ENCODE data around the gene MAN2B1.
"Not testable (repeated sequence)": the region's sequence is repeated elsewhere in the genome, so short reads cannot be mapped to it uniquely, and the experiment has no call there.

MAN2B1 gene

DNA sequence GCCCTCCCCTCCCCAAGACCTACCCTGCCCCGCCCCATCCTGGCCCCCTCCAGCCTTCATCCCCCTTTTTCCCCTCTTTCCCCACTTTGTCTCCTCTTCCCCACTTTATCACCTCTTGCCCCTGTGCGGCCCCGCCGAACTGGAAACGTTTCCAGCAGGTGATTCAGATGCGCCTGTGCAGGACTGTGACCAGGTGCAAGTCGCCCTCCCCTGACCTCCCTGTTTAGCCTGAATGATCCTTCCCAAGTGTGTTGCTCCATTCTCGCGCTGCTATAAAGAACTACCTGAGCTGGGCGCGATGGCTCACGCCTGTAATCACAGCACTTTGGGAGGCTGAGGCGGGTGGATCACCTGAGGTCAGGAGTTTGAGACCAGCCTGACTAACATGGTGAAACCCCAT lies 29.9 kb downstream of the MAN2B1 start:
- Histone ChIP-seq H3K4me2 (no peak overlapping the region), H3K27me3 (no peaks in the 10 kb centered on the region), H3K4me3 (no peak overlapping the region), H3K4me1 (peaks cover 5 to 14% (median 10%) of the 10 kb centered on the region in 10 experiments; a peak in 19 of 20 replicates), H3K9me3 (replicated peaks in 1 of 11) (no peaks in the 10 kb centered on the region), H3K9ac (no peak overlapping the region), H4K20me1 (peaks cover 0 to 6% (median 0%) of the 10 kb centered on the region in 11 experiments; a peak in 2 of 22 replicates), H3K27ac (no peak overlapping the region), H3K36me3 (peaks cover 10 to 62% (median 26%) of the 10 kb centered on the region in 11 experiments; a peak in 19 of 22 replicates)
- TF ChIP-seq Cebpa-rat (IDR thresholded peaks at IDR 0.05) = no peak

DNA sequence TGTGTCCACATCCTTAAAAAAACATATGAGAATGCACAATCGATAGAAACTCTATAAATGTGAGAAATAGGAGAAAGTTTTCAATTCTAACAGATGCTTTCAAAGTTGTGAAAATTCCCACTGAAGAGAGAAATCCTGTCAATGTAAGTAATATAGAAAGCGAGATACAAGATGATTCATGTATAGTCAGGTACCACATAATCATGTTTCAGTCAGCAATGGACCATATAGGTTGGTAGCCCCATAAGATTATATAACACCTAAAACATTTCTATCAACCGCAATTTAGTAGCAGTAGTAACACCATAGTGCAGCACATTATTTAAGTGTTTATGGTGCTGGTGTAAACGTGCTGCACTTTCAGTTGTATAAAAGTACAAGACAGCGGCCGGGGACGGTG lies 37.3 kb downstream of the MAN2B1 start:
- Histone ChIP-seq H3K9me3 (replicated peaks in 1 of 11) (peaks cover 49 to 65% (median 59%) of the 10 kb centered on the region in 11 experiments), H3K4me1 (no peaks in the 10 kb centered on the region), H3K36me3 (peaks cover 78 to 100% (median 93%) of the 10 kb centered on the region in 11 experiments)

DNA sequence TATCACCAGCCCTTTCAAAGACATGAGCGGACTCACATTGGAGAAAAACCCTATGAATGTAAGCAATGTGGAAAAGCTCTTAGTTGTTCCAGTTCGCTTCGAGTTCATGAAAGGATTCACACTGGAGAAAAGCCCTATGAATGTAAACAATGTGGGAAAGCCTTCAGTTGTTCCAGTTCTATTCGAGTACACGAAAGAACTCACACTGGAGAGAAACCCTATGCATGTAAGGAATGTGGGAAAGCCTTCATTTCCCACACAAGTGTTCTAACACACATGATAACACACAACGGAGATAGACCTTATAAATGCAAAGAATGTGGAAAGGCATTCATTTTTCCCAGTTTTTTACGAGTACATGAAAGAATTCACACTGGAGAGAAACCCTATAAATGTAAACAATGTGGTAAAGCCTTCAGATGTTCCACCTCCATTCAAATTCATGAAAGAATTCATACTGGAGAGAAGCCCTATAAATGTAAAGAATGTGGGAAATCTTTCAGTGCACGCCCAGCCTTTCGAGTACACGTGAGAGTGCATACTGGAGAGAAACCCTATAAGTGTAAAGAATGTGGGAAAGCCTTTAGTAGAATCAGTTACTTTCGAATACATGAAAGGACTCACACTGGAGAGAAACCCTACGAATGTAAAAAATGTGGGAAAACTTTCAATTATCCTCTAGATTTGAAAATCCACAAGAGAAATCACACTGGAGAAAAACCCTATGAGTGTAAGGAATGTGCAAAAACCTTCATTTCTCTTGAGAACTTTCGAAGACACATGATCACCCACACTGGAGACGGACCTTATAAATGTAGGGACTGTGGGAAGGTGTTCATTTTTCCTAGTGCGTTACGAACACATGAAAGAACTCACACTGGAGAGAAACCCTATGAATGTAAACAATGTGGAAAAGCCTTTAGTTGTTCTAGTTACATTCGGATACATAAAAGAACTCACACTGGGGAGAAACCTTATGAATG lies 38.2 kb downstream of the MAN2B1 start:
- no peak for TF ChIP-seq Cebpa-rat (IDR thresholded peaks at IDR 0.05)
- peaks cover 49 to 65% (median 59%) of the 10 kb centered on the region in 11 experiments for H3K9me3 ChIP-seq (replicated peaks in 1 of 11)
- no peak overlapping the region for H3K4me2 ChIP-seq
- peaks cover 83 to 100% (median 95%) of the 10 kb centered on the region in 11 experiments for H3K36me3 ChIP-seq
- no peak overlapping the region for H3K9ac ChIP-seq
- H3K4me1 ChIP-seq = no peaks in the 10 kb centered on the region
- peak overlapping the region; percentile 1 to 48 (median 23); a peak in 15 of 20 replicates for H3K4me3 ChIP-seq
- H3K27ac ChIP-seq = no peak overlapping the region
- H3K27me3 ChIP-seq = no peaks in the 10 kb centered on the region
- peaks cover 0 to 5% (median 0%) of the 10 kb centered on the region in 11 experiments; a peak in 7 of 22 replicates for H4K20me1 ChIP-seq

More for the DNA sequence above, 37.3 kb downstream of the MAN2B1 start:
- Histone ChIP-seq H3K4me2 (no peak overlapping the region), H3K9ac (no peak overlapping the region), H3K4me3 (peak overlapping the region in 1 of 10 experiments; percentile 20; a peak in 3 of 20 replicates), H4K20me1 (no peaks in the 10 kb centered on the region; a peak in 2 of 22 replicates), H3K27me3 (no peaks in the 10 kb centered on the region), H3K27ac (no peak overlapping the region)
- TF ChIP-seq Cebpa-rat (IDR thresholded peaks at IDR 0.05) = no peak

DNA sequence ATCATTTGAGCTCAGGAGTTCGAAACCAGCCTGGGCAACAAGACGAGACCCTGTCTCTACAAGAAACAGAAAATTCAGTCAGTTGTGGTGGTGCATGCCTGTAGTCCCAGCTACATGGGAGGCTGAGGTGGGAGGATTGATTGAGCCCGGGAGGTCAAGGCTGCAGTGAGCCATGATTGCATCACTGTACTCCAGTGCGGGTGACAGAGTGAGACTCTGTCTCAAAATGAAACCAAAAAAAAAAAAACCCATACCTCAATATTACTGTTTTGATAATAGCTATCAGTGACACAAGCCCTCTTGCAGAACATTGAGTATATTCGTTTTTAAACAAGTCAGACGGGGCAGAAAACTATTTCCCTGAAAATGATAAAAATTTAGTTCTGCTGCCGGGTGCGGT lies 39.6 kb downstream of the MAN2B1 start:
- peak overlapping the region in 9 of 10 experiments; percentile 15 to 48 (median 32); a peak in 12 of 20 replicates for H3K4me3 ChIP-seq
- H3K4me1 ChIP-seq = no peaks in the 10 kb centered on the region
- H4K20me1 ChIP-seq = peaks cover 0 to 16% (median 9%) of the 10 kb centered on the region in 11 experiments; a peak in 10 of 22 replicates
- H3K27ac ChIP-seq = no peak overlapping the region
- no peaks in the 10 kb centered on the region for H3K27me3 ChIP-seq
- no peak overlapping the region for H3K4me2 ChIP-seq
- H3K36me3 ChIP-seq = peaks cover 82 to 96% (median 89%) of the 10 kb centered on the region in 11 experiments
- no peak overlapping the region for H3K9ac ChIP-seq
- peaks cover 49 to 65% (median 59%) of the 10 kb centered on the region in 11 experiments for H3K9me3 ChIP-seq (replicated peaks in 1 of 11)
- no peak for TF ChIP-seq Cebpa-rat (IDR thresholded peaks at IDR 0.05)

DNA sequence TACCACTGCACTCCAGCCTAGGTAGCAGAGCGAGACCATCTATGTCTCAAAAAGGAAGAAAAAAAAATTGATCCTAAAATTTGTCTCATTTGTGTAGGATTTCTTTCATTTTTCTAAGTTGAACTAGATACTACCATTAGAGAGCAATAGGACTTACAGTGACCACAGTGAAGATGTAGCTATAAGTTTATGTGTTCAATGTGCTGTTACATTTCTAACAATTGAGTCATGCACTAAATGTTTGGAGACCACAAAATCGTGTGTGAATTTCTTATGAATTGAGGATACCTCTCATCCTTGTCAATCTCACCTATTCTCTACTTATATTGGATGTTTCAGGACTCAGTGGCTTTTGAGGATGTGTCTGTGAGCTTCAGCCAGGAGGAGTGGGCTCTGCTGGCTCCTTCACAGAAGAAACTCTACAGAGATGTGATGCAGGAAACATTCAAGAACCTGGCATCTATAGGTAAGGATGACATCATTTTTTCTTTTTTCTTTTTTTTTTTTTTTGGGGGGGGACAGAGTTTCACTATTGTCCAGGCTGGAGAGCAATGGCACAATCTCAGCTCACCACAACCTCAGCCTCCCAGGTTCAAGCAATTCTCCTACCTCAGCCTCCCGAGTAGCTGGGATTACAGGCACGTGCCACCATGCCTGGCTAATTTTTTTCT lies 43.0 kb downstream of the MAN2B1 start:
- no peak for TF ChIP-seq Cebpa-rat (IDR thresholded peaks at IDR 0.05)
- H3K27ac ChIP-seq = no peak overlapping the region
- no peak overlapping the region for H3K4me3 ChIP-seq
- peaks cover 9 to 48% (median 33%) of the 10 kb centered on the region in 11 experiments; a peak in 16 of 22 replicates for H4K20me1 ChIP-seq
- no peak overlapping the region for H3K4me2 ChIP-seq
- H3K27me3 ChIP-seq = no peaks in the 10 kb centered on the region
- H3K36me3 ChIP-seq = peaks cover 54 to 84% (median 73%) of the 10 kb centered on the region in 11 experiments
- H3K9me3 ChIP-seq (replicated peaks in 1 of 11) = peaks cover 33 to 44% (median 40%) of the 10 kb centered on the region in 11 experiments
- no peak overlapping the region for H3K9ac ChIP-seq
- H3K4me1 ChIP-seq = peaks cover 0 to 15% (median 12%) of the 10 kb centered on the region in 10 experiments; a peak in 11 of 20 replicates

DNA sequence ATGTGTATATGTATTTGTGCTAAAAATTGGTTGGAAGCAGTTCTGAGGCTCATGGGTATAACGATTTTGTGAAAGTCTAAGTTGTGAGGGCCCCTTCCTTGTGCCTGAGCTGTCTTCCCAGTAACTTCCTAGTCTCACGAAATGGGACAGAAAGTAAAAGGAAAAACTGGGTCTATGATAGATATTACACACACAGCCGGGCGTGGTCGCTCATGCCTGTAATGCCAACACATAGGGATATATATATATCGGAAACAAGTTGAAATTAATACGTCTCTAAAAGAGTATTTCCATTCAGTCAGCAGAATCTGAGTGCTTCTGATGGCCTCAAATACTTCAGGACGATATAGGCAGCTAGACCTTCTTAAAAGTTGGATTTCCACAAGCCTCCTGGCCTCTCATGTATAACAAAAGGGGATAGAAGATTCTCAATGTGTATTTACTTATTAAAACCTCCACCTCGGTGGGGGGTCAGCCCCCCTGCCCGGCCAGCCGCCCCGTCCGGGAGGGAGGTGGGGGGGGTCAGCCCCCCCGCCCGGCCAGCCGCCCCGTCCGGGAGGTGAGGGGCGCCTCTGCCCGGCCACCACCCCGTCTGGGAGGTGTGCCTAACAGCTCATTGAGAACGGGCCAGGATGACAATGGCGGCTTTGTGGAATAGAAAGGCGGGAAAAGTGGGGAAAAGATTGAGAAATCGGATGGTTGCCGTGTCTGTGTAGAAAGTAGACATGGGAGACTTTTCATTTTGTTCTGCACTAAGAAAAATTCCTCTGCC lies 45.1 kb downstream of the MAN2B1 start:
- Histone ChIP-seq H3K9me3 (replicated peaks in 1 of 11) (peaks cover 13 to 23% (median 20%) of the 10 kb centered on the region in 11 experiments), H3K36me3 (peaks cover 42 to 80% (median 64%) of the 10 kb centered on the region in 11 experiments), H3K4me2 (peak overlapping the region in 2 of 11 experiments; percentile 33 to 61; a peak in 1 of 22 replicates), H3K4me1 (peaks cover 5 to 18% (median 13%) of the 10 kb centered on the region in 10 experiments; a peak in 17 of 20 replicates), H4K20me1 (peaks cover 27 to 68% (median 54%) of the 10 kb centered on the region in 11 experiments; a peak in 20 of 22 replicates)
- H3K27ac ChIP-seq, H3K4me3 ChIP-seq, H3K27me3 ChIP-seq, H3K9ac ChIP-seq: not testable (repeated sequence)

DNA sequence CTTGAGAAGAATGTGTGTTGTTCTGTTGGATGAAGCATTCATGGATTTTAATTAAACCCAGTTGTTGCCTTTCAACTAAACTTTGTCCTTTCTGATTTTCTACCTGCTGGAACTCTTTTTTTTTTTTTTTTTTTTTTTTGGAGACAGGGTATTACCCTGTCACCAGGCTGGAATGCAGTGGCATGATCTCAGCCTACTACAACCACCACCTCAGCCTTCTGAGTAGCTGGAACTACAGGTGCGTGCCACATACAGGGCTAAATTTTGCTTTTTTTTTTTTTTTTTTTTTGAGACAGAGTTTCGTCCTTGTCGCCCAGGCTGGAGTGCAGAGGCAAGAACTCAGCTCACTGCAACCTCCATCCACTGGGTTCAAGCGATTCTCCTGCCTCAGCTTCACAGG lies 48.9 kb downstream of the MAN2B1 start:
- Histone ChIP-seq H3K27me3 (no peaks in the 10 kb centered on the region), H3K9ac (no peak overlapping the region), H3K36me3 (peaks cover 33 to 73% (median 46%) of the 10 kb centered on the region in 11 experiments), H3K27ac (no peak overlapping the region), H3K4me3 (no peak overlapping the region), H4K20me1 (peaks cover 65 to 95% (median 86%) of the 10 kb centered on the region in 11 experiments), H3K4me1 (peaks cover 34 to 49% (median 38%) of the 10 kb centered on the region in 10 experiments), H3K4me2 (no peak overlapping the region), H3K9me3 (replicated peaks in 1 of 11) (peaks cover 0 to 4% (median 0%) of the 10 kb centered on the region in 11 experiments; a peak in 2 of 22 replicates)
- TF ChIP-seq Cebpa-rat (IDR thresholded peaks at IDR 0.05) = no peak

DNA sequence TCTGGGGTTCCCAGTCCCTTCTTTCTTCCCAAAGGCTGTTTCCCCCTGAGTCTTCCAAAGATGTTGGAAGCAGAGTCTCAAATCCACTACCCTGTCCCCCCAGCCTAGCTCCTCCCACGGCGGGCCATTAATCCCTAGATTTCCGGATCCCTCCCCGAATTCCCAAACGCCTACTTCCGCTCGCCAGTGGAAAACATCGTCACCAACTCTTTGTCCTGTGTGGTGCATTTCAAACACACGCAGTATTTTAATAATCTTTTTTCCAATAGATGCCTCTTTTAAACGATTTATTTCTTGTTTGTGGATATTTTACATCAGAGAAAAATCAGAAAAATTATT lies 55.2 kb downstream of the MAN2B1 start:
- peak overlapping the region; percentile 87 to 99 (median 96) for H3K4me3 ChIP-seq
- H3K27ac ChIP-seq = peak overlapping the region; percentile 77 to 90 (median 85)
- no peaks in the 10 kb centered on the region for H3K27me3 ChIP-seq

More for the DNA sequence above, 55.2 kb downstream of the MAN2B1 start:
- peaks cover 51 to 63% (median 58%) of the 10 kb centered on the region in 10 experiments for H3K4me1 ChIP-seq
- H3K9me3 ChIP-seq (replicated peaks in 1 of 11) = no peaks in the 10 kb centered on the region
- peak overlapping the region; percentile 87 to 94 (median 91) for H3K9ac ChIP-seq
- H3K36me3 ChIP-seq = peaks cover 38 to 68% (median 50%) of the 10 kb centered on the region in 11 experiments
- peak overlapping the region; percentile 86 to 99 (median 94) for H3K4me2 ChIP-seq
- no peak for TF ChIP-seq Cebpa-rat (IDR thresholded peaks at IDR 0.05)
- H4K20me1 ChIP-seq = peaks cover 49 to 55% (median 54%) of the 10 kb centered on the region in 11 experiments
